Measurements from ENCODE around the gene SPN.
"Not testable (repeated sequence)": the region's sequence is repeated elsewhere in the genome, so short reads cannot be mapped to it uniquely, and the experiment has no call there.

SPN gene, protein sequence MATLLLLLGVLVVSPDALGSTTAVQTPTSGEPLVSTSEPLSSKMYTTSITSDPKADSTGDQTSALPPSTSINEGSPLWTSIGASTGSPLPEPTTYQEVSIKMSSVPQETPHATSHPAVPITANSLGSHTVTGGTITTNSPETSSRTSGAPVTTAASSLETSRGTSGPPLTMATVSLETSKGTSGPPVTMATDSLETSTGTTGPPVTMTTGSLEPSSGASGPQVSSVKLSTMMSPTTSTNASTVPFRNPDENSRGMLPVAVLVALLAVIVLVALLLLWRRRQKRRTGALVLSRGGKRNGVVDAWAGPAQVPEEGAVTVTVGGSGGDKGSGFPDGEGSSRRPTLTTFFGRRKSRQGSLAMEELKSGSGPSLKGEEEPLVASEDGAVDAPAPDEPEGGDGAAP

DNA sequence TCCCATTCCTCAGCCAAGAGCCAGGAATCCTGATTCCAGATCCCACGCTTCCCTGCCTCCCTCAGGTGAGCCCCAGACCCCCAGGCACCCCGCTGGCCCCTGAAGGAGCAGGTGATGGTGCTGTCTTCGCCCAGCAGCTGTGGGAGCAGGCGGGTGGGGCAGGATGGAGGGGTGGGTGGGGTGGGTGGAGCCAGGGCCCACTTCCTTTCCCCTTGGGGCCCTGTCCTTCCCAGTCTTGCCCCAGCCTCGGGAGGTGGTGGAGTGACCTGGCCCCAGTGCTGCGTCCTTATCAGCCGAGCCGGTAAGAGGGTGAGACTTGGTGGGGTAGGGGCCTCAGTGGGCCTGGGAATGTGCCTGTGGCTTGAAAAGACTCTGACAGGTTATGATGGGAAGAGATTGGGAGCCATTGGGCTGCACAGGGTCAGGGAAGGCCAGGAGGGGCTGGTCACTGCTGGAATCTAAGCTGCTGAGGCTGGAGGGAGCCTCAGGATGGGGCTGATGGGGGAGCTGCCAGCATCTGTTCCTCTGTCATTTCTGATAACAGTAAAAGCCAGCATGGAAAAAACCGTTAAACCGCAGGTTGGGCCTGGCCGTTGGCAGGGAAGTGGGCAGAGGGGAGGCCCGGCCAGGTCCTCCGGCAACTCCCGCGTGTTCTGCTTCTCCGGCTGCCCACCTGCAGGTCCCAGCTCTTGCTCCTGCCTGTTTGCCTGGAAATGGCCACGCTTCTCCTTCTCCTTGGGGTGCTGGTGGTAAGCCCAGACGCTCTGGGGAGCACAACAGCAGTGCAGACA, at the start of gene SPN:
Gene SPN (plus strand): TSS at position 232 of the 791 bp plus-strand sequence. CDS start 482 bp downstream, at position 714.
- no peak for DNase-seq

GRCh38 chr16:29613307-29614057, 49.6 kb upstream of the SPN start:
- DNase-seq, result peak; percentile 88

- not testable (repeated sequence) for DNase-seq
Observed at GRCh38 chr16:29614691-29615314, 48.2 kb upstream of the SPN start.

- DNase-seq, result not testable (repeated sequence)
Observed at GRCh38 chr16:29616127-29616526, 46.9 kb upstream of the SPN start.

DNA sequence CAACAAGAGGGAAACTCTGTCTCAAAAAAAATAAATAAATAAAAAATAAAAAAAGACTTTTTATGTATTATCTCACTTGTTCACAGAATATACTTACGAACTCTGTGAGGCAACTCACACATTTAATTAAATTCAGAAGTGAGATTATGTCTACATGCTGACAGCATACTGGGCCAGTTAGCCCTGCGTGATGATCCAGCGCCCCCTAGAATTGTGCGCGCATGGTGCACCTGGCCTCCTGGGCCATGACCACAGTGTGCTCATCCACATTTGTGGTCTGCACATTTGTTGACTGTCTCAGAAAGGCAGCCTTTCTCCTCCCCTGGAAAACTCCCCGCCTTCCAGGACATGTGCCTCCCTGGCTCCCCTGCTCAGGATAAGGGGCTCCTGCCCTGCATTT, 42.5 kb upstream of the SPN start:
- DNase-seq, result peak; percentile 38

- DNase-seq, result not testable (repeated sequence)
Observed at GRCh38 chr16:29622738-29623137, 40.3 kb upstream of the SPN start.

- DNase-seq, result not testable (repeated sequence)
Observed at GRCh38 chr16:29623253-29623652, 39.8 kb upstream of the SPN start.

GRCh38 chr16:29625114-29625513, 37.9 kb upstream of the SPN start:
- DNase-seq, result not testable (repeated sequence)

DNA sequence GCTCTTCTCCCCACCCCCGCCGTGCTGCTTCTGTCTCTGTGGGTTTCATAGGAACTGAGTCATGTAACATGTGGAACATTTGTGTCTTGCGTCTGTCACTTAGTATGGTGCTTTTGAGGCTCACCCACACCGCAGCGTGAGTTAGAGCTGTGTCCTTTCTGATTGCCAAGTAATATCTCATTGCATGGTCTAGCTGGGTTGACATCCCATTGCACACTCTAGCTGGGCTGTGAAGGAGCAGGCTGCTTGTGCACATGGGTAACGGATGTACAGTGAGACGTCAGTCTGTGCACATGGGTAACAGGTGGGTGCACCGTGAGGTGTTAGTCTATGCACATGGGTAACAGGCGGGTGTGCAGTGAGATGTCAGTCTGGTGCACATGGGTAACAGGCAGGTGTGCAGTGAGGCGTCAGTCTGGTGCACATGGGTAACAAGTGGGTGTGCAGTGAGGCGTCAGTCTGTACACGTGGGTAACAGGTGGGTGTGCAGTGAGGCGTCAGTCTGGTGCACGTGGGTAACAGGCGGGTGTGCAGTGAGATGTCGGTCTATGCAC, 36.2 kb upstream of the SPN start:
- peak; percentile 26 for DNase-seq

DNA sequence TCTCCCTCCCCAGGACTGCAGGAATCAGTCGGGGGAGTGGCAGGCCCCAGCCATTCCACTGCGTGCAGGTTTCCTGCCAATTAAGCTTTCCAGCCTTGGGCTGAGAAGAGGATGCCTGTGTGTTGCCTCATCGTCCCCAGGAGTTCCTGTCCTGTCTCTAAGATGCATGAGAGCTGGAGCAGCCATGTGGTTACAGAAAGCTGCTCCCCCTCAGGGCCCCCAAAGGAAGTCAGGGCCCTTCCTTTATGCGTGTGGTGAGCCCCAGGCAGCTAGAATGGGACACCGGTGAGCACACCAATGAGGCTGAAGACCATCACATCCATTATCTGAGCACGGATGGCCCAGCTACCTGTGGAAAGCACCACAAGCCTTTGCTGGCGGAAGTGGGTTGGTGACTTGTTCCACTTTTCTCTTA, 35.4 kb upstream of the SPN start:
- not testable (repeated sequence) for DNase-seq

- DNase-seq, result not testable (repeated sequence)
Observed at GRCh38 chr16:29628707-29629106, 34.3 kb upstream of the SPN start.

DNA sequence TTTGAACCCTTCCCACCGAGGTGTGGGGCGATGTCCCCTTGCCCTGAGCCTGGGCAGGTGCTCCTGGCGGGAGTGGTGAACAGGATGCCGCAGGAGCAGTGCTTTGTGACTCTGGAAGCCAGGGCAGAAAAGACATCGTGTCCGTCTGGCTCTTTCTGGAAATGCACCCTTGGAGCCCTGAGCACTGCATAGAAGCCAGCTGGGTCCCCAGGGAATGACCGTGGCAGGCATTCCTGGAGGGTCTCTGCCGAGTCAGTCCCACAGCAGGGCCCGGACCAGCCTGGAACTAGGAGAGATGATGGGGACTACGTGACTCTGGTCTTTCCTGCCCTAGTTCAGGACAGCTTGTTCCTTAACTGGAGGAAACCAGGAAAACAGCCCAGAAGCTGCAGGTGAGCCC, 33.7 kb upstream of the SPN start:
- DNase-seq, result not testable (repeated sequence)

DNA sequence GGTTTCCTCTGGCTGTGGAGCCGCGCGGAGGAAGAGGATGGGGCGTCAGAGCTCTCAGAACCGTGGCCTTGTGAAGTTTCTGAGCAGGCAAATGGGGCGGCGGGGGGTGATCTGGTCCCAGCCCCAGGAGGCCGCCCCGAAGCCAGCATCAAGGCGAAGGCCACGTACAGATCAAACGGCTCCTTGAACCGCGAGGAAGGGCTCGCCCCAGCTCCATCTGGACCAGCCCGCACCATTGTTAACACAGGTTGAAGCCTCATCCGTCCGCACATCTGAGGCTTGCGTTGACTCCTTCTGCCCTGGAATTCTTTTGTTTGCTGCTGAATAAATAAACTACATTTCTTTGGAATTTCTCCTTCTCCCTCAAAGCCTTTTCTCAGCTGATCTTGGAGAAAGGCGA, 31.4 kb upstream of the SPN start:
- not testable (repeated sequence) for DNase-seq

- not testable (repeated sequence) for DNase-seq
Observed at GRCh38 chr16:29635902-29636301, 27.1 kb upstream of the SPN start.

DNA sequence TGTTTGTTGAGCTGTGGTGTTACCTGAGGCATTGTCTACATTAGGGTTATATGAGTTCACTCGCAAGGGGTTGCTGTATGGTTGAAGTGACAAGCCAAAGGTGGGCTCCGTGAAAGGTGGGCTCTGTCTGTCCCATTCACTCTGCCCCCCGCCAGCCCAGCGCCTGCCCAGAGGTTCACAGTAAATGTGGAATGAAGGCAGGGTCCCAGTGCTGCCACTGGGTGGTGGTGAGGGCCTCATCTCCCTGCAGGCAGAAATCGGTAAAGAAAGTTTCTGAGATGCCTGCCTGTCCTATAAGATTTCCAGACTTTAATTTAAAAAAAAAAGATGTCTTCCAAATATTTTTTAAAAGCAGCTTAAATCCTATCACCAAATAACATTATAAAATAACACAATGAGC, 26.7 kb upstream of the SPN start:
- not testable (repeated sequence) for DNase-seq

GRCh38 chr16:29638751-29639150, 24.3 kb upstream of the SPN start:
- not testable (repeated sequence) for DNase-seq

GRCh38 chr16:29641561-29641960, 21.5 kb upstream of the SPN start:
- no peak for DNase-seq

DNA sequence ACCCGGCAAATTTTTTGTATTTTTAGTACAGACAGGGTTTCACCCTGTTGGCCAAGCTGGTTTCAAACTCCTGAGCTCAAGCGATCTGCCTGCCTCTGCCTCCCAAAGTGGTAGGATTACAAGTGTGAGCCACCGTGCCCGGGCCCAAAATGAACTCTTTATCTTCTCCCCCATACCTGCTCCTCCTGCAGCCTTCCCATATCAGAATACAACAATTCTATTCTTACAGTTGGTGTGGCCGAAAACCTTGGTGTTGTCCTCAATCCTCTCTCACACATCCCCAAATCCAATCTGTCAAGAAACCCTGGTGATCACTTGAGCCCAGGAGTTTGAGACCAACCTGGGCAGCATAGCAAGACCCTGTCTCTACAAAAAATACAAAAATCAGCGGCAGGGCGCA, 19.5 kb upstream of the SPN start:
- DNase-seq, result no peak

DNA sequence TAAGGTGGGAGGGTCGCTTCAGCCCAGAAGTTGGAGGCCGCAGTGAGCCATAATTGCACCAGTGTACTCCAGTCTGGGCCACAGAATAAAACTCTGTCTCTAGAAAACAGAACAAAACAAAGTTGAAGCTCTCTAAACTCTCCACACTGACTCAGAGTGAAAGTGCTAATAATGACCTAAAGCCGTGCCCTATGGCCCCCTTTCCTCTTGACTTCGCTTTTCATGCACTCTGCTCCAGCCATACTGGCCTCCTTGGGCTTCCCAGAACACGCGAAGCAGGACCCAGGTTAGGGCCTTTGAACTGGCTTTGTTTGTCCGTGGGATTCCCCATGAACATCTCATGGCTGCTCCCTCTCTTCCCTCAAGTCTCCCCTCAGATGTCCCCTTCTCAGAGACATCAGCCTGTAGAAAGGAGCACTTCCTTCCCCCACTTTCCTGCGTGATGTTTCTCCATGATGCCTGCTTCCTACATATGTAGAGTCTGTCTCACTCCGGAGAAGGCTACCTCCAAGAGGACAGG, 18.6 kb upstream of the SPN start:
- no peak for DNase-seq

- DNase-seq, result no peak
Observed at GRCh38 chr16:29644973-29645693, 17.9 kb upstream of the SPN start.

DNA sequence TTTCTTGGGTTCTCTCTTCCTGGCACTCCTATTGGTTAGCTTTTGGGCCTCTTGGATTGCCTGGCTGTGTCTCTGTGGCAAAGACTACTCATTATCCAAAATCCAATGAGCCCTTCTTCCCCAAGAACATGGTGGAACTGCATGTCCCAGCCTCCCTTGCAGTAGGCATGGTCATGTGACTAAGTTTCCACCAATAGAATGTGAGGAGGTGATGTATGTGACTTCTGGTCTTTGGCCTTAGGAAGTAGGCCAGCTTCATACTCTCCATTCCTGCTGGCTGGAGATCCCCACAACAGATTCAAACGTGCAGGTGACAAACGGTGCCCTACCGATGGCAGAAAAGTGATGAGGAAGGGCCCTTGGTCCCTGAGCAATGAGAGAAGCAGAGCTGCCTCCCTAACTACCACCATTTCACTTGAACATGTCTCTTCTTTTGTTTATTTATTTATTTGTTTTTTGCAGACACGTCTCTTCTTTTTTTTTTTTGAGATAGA, 17.3 kb upstream of the SPN start:
- DNase-seq, result no peak
